ENCODE data around the gene GMDS.

The GMDS gene

GRCh38 chr6:1581120-1581991, 664.0 kb downstream of the GMDS start:
- no peak for TF ChIP-seq CTCF (IDR thresholded peaks at IDR 0.05; ENCODE audit: insufficient read depth, low read depth, low read length, missing control alignments)
- no peak for DNase-seq (ENCODE audit: low read depth)
- H3K4me3 ChIP-seq (ENCODE audit: low read length), result no peak overlapping the region

DNA sequence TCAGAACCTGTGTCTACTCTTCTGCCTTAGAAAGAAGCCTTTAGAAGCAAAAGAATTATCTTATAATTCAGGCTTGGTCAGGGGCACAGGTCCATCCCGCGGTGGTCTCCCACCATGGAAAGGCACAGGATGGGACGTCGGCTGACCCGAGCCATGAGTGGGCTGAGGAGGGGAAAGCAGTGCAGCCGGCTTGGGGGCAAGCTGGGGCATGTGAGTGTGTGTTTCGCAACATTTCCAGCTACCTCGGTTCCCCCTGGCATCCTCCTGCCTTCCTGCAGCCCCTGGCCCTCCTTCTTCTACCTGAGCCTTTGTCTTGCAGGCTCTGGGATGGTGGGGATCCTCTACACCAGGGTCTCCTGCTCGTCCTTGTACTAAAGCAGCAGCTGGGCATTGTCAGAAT, 664.8 kb downstream of the GMDS start:
- TF ChIP-seq CTCF (IDR thresholded peaks at IDR 0.05; ENCODE audit: insufficient read depth, low read depth, low read length, missing control alignments), result no peak

DNA sequence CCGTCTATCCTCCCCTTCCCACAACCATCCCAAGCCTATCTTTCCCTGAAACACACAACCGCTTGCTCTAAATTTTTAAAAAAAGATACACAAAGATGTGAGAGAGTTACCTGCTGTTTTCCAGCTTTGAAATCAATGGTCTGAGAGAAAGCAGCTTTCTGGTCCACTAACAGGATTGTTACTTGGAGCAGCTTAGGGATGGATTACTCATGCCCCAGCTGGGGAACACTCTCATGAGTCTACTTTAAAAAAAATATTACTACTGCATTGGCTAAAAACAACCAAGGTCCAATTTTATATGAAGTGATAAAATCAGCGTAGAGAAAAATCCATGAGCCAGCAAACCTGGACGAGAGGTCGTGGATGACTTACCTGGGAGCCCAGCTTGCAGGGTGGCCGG, 665.3 kb downstream of the GMDS start:
- DNase-seq (ENCODE audit: low read depth), result no peak
- H3K4me3 ChIP-seq (ENCODE audit: low read length), result no peak overlapping the region
- no peak for TF ChIP-seq CTCF (IDR thresholded peaks at IDR 0.05; ENCODE audit: insufficient read depth, low read depth, low read length, missing control alignments)

More for the DNA sequence above, 664.8 kb downstream of the GMDS start:
- H3K4me3 ChIP-seq (ENCODE audit: low read length), result no peak overlapping the region
- DNase-seq (ENCODE audit: low read depth), result no peak

DNA sequence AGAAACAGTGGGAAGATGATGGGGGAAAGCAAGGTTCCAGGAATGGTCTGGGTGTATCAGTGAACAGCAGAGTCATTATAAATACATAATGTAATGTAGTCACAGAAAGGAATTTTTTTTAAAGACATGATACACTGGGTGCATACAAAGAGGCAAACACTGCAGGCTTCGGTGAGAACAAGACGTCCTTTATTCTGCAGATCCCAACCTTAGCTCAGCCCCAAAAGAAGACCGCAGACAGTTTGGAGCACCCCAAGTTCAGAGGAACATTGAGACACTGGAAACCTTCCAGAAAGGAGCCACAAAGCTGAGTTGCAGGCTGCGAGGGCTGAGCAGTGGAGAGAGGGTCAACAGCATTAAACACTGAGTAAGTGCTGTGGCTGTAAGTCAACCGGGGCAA, 666.3 kb downstream of the GMDS start:
- no peak for DNase-seq (ENCODE audit: low read depth)
- TF ChIP-seq CTCF (IDR thresholded peaks at IDR 0.05; ENCODE audit: insufficient read depth, low read depth, low read length, missing control alignments), result no peak
- no peak overlapping the region for H3K4me3 ChIP-seq (ENCODE audit: low read length)

DNA sequence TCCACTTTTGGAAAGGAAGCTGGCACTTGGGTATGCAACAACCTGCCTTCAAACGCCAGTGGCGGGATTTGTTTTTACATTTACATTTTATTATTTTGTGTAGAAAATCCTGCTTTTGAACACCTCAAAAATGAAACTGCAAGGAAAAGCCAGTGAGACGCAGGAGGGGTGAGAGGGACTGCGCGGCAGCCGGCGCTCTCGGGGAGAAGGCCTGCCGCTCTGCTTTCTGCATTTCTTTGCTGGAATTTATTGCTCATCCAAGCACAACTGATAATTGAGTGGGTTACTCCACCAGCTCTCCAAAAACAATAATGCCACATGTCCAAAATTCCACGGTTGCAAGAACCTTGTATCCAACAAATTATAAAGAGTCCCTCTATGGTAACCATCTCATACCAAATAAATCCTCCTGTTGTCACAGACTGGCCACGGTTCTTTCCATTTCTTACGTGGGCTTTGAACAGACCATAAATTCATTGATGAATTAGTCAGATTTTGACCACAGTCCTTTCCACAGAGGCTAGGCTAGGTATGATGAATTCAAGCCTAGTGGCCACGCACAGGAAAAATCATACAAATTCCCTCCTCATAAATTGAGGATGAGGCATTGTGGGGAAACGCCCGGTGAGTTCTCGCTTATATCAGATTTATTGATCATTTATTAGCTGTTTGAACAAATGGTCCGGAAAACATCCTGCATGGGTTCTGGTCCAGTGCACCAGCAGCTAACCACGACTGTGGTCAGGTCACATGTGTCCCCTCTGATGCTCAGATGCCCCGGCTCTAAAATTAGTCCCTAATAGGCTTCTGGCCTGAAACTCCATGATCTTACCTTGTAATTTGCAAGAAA, 667.3 kb downstream of the GMDS start:
- DNase-seq (ENCODE audit: low read depth), result no peak
- no peak overlapping the region for H3K4me3 ChIP-seq (ENCODE audit: low read length)
- TF ChIP-seq CTCF (IDR thresholded peaks at IDR 0.05; ENCODE audit: insufficient read depth, low read depth, low read length, missing control alignments), result no peak

DNA sequence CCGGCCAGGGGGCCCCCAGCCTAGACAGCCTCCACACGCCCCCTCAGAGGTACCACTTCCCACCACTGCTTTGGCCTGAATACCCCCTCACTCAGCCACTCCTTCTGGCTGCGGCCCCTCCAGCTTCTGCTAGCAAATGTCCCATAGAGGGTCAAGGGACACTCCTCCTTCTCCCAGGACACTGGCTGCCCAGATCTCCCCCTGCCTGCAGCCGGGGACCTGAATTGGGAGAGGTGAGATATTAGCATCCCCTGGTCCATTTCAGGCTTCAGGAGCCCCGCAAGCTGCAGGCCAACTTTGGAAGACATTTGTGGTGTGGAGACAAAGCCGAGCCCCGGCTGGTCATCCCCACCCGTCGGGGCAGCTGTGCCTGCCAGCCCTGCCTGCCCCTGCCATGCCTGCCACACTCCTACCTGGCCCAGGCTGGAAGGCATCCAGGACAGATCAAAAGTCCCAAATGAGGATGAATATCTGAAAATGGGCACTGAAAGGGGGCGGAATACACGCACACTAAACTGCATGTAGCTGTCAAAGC, 668.2 kb downstream of the GMDS start:
- DNase-seq (ENCODE audit: low read depth), result no peak
- no peak for TF ChIP-seq CTCF (IDR thresholded peaks at IDR 0.05; ENCODE audit: insufficient read depth, low read depth, low read length, missing control alignments)
- H3K4me3 ChIP-seq (ENCODE audit: low read length), result no peak overlapping the region

Data from epithelial cell of esophagus (primary cell).